Subcutaneous adipose tissue (tissue), 4 donors: Measurements from ENCODE around the gene TRIM37. TPM values are rescaled to one million over a fixed set of nuclear protein-coding genes. Genes with fewer than 3 reads are reported as not detected.

ENCODE experiments used
- CTCF ChIP-seq: fragments of 450-650 bp; IDR thresholded peaks from one replicate; pipeline ENCODE4 v1.5.1; 2016; ENCODE audit warnings: low read depth, mild to moderate bottlenecking, control low read depth, antibody characterized with exemption, moderate library complexity
- total RNA-seq, 4 donors: library from RNA; depleted of rRNA; stranded (reverse); fragments of >200 nt; gene quantifications; one replicate each; pipeline ENCODE4 v1.1.0, GENCODE V29; 2016

TRIM37 gene
- total RNA-seq, 4 donors from 2014 or later, result 16.3 to 27.6 (median 17.6) TPM

- no peak for TF ChIP-seq CTCF
Observed at GRCh38 chr17:59129814-59130213, 23.1 kb upstream of the TRIM37 start.

- TF ChIP-seq CTCF, result no peak
Observed at GRCh38 chr17:59126809-59127417, 20.2 kb upstream of the TRIM37 start.

DNA sequence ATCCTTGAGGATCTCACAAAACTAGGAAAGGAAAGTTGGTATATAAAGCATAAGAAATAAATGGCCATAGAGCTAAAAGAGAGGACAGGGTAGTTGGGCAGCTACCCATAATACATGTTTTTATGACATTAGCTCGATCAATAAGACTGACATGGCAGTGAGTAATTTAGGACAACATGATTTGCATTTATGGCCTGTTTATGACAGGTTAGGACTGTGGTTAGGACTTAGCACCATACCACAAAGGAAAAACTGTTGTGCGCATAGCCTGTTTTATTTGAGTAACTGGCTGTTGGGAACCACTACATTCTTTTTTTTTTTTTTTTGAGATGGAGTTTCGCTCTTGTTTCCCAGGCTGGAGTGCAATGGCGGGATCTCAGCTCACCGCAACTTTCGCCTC, 18.0 kb upstream of the TRIM37 start:
- TF ChIP-seq CTCF, result no peak

DNA sequence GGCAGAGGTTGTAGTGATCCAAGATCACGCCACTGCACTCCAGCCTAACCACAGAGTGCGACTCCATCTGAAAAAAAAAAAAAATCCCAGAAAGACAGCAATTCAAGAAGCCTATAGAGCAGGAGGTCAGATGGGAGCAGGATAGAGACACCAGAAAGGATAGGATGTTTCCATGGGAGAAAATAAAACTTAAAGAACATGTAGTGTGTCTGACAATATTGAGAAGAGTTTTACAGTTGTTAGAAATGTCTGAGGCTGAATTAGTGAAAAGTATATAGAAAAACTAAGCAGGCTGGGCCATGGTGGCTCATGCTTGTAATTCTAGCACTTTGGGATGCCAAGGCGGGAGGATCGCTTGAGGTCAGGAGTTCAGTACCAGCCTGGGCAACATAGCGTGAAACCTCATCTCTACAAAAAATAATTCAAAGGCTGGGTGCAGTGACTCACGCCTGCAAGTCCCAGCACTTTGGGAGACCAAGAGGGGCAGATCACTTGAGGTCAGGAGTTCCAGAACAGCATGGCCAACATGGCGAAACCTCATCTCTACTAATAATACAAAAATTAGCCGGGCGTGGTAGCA, 15.3 kb upstream of the TRIM37 start:
- no peak for TF ChIP-seq CTCF

DNA sequence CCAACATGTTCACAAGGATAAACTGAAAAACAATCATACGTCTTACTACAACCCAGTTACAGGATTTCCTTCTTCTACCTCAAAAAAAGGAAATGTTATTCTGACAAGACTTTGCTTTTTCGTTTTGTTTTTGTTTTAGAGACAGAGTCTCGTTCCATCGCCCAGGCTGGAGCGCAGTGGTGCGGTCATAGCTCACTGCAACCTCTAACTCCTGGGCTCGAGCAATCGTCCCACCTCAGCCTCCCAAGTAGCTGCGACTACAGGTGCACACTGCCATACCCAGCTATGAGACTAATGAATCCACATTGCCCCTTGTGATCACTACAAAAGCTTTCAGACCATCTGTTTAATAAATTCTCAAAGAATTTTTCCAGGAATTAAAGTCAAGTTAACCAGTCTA, 8.8 kb upstream of the TRIM37 start:
- TF ChIP-seq CTCF, result peak; percentile 83

DNA sequence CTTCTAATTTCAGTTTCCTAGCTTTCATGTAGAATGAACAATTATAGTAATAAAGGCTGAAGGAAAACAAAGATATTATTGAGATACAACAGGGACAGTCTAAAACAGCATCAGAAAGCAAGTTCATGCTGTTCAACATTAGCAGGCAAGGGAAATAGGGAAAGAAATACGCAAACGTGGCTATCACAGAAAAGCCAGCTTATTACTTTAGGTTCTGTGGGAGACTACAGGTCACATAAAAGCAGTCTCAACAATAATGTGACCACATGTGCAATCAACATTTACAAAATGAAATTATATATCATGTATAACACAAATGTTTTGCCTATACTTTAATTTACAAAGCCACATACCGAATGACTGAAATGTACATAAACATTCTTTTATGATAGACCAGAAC, 4.9 kb upstream of the TRIM37 start:
- no peak for TF ChIP-seq CTCF

DNA sequence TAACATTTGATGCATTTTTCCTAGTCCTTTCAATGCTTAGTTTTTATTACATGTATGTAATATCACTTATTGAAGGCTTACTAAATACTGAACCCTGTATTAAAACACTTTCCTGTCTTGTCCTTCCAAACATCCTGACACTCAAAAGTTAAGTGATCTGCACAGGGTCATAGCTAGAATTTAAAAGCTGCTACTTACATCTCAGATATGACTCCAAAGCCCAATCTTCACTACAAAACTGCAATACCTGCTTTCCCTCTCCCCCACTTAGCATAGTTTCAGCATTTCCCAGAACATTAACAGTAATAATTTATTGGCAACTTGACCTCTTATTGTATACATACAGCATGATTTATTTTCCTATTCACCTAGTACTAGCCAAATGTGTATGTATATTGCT, 4.3 kb upstream of the TRIM37 start:
- TF ChIP-seq CTCF, result no peak
